Ishikawa (cell line): ENCODE results near the gene TF.

Experiments used
- CEBPB ChIP-seq: IDR thresholded peaks from 2 replicates; pipeline ENCODE4 v1.6.1; 2012
- EGR1 ChIP-seq: IDR thresholded peaks from 2 replicates; pipeline ENCODE4 v1.6.1; 2012
- RAD21 ChIP-seq: IDR thresholded peaks from 2 replicates; pipeline ENCODE4 v1.6.1; 2012; ENCODE audit warnings: low read depth
- REST ChIP-seq: IDR thresholded peaks from 2 replicates; pipeline ENCODE4 v1.6.1; 2012; ENCODE audit warnings: low read depth, mild to moderate bottlenecking

- TF ChIP-seq RAD21 (no peak), REST (no peak), EGR1 (no peak), CEBPB (no peak)
These were observed 2.0 kb upstream of the TF start for GRCh38 chr3:133744241-133744640.
